Measurements from ENCODE around the gene COL6A1. TPM values are rescaled to one million over a fixed set of nuclear protein-coding genes. Genes with fewer than 3 reads are reported as not detected.
A peak's percentile ranks its signal among the peaks of the same experiment; 100 is the strongest.

Gene COL6A1
- total RNA-seq, 2 donors from 2014 or later: 0.69 to 2.0 TPM

DNA sequence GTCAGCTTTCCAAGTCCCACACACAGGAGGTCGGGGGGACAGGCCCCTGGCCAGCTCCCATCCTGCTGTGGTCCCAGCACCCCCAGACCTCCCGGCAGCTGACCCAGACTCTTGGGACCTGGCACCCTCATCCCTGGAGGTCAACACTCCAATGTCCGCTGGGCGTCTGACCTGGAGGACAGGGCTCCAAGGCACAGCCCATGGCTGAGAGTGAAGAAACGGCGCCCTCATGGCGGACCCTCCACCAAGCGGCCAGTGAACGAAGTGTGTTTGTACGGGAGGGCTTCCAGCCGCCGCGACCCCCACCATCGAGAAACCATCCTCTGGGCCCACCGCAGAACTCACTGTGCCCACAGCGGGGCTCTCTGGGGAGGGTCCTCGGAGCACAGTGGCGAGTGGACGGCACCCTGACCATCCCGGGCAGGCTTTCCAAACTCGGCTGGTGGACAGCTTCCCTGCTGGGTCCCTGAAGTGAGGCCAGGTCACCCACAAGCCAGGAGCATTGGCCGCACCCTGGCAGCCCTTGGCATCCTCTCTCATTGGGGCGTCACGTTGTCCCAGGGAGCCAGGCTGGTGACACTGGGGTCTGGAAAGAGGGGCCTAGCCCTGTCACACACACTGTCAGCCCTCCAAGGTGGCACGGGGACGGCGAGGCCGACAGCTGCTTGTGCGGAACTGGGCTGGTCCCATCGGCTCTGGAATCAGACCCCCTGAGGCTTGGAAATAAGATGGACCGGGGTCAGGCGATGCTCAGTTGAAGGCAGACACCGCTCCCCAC lies 68.5 kb downstream of the COL6A1 start:
- Mint-ChIP-seq H3K9me3 (no peaks in the 10 kb centered on the region), H3K4me3 (no peak overlapping the region), H3K27ac (no peak overlapping the region), H3K27me3 (peaks cover 4% of the 10 kb centered on the region), H3K36me3 (ENCODE audit: low read depth) (no peaks in the 10 kb centered on the region), H3K4me1 (no peaks in the 10 kb centered on the region)
- ATAC-seq (replicated peaks): no peak

DNA sequence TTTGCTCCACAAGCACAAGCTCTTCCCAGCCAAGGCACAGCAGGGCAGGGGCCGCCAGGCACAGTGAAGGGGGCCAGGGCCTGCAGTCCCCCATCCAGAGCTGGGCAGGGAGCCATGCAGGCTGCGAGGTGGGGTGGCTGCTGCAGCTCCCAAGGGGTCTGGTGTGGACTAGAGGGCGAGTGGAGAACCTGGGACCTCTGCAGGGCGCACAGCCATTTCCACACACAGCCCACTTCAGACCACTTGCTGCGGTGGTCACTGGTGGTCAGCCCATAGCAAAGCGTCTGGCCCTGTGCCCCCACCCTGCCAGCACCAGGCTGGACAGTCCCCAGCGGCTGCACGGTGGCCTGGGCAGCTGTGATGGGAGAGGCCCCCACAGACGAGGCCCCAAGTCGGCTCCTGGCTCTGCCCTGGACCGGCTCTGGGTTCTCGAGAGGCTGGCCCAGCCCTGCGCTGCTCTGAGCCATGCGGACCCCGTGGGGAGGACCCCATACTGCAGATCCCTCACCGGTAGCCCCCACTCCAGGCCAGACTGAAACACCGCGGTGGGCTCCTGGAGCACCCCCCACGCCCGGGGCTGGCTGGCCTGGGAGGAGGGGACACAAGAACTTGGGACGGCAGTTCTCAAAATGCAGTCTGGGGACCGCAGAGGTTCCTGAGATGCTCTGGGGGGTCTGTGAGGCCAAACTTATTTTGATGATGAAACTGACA lies 69.3 kb downstream of the COL6A1 start:
- Mint-ChIP-seq H3K4me3 (no peak overlapping the region), H3K27ac (no peak overlapping the region), H3K27me3 (peaks cover 4% of the 10 kb centered on the region), H3K9me3 (no peaks in the 10 kb centered on the region), H3K36me3 (ENCODE audit: low read depth) (no peaks in the 10 kb centered on the region), H3K4me1 (no peaks in the 10 kb centered on the region)
- no peak for ATAC-seq (replicated peaks)

DNA sequence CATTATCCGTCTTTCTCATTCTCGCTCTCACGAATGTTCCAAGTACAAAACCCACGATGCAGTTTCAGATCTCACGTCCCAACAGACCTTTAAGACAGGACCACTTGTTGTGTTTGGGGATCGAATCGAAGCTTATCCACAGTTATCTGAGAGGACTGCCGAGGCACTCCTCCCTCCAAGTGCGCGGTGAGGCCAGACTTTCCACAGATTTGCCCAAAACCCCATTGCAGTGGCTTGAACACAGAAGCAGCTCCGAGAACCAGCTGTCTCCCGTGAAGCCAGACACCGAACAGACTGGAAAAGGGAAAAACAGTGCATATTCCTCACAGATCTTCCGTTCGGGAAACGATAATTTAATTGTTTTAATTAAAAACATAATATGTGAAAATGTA lies 69.8 kb downstream of the COL6A1 start:
- ATAC-seq (replicated peaks): no peak
- Mint-ChIP-seq H3K4me1 (no peaks in the 10 kb centered on the region), H3K27ac (no peak overlapping the region), H3K27me3 (peaks cover 4% of the 10 kb centered on the region), H3K9me3 (no peaks in the 10 kb centered on the region), H3K4me3 (no peak overlapping the region), H3K36me3 (ENCODE audit: low read depth) (no peaks in the 10 kb centered on the region)

DNA sequence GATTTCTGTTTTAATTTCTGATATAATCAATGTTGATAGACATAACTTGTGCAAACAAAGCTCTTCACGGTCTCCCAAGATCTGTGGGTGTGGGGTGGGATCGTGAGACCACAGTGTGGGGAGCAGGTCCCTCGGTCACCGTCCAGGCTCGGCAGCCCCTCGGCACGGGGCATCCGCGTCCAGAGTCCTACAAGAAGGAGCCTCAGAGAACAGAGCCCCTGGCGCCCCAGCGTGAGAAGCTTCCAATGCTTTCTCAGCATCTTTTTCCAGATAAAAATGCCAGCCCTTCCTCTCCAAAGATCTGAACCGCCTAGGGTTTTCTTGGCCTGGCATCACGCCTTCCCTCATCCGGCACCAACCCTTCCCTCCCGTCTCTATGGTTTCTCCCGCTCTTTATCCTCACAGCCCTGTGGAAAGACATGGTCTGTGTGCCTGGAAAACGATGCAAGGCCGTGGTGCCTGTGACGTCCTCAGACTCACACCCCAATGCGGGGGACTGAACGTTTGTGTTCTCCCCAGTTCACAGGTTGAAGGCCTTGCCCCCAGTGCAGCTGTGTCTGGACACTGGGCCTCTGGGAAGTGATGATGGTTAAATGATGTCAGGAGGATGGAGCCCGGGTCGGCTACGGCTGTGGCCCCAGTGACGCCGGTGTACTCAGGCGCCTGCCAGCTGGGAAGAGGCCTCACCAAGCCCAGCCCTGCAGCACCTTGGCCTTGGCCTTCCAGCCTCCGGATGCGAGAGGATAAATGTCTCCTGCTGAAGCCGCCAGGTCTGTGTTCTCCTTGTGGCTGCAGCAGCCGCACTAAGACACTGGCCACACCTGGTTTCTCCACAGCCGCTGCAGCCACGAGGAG lies 70.5 kb downstream of the COL6A1 start:
- H3K27me3 Mint-ChIP-seq: peaks cover 4% of the 10 kb centered on the region
- H3K4me3 Mint-ChIP-seq: no peak overlapping the region
- no peak for ATAC-seq (replicated peaks)
- H3K4me1 Mint-ChIP-seq: no peaks in the 10 kb centered on the region
- no peak overlapping the region for H3K27ac Mint-ChIP-seq
- H3K36me3 Mint-ChIP-seq (ENCODE audit: low read depth): no peaks in the 10 kb centered on the region
- H3K9me3 Mint-ChIP-seq: no peaks in the 10 kb centered on the region

DNA sequence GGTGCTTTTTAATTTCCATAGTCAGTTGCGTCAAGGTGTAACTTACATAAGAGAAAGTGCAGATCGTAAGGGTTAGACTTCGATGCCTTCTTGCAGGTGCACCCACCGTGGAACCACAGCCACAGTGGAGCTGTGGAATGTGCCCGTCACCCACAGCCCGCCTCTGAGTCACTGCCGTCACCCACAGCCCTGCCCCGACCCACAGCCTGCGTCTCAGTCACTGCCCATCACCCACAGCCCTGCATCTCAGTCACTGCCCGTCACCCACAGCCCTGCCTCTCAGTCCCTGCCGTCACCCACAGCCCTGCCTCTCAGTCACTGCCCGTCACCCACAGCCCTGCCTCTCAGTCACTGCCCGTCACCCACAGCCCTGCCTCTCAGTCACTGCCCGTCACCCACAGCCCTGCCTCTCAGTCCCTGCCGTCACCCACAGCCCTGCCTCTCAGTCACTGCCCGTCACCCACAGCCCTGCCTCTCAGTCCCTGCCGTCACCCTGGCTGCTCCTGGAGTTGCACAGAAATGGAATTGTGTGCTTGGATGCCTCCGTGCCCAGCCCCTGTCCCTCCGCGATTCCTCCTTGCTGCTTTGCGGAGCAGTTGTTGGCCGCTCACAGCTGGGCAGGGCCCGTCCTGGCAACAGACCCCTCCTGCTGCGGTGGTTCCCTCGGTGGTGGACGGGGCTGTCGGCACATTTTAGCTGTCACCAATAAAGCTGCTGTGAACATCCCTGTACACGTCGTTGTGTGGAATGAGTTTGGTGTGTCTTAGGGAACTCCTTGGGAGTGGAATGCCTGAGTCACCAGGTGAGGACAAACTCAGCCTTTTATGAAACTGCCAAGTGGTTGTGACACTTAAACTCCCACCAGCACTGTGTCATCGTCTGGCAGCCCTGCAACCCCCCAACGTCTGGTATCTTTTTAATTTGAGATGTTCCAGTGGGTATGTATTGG lies 71.4 kb downstream of the COL6A1 start:
- Mint-ChIP-seq H3K36me3 (ENCODE audit: low read depth) (no peaks in the 10 kb centered on the region), H3K27ac (peak overlapping the region; percentile 67)

DNA sequence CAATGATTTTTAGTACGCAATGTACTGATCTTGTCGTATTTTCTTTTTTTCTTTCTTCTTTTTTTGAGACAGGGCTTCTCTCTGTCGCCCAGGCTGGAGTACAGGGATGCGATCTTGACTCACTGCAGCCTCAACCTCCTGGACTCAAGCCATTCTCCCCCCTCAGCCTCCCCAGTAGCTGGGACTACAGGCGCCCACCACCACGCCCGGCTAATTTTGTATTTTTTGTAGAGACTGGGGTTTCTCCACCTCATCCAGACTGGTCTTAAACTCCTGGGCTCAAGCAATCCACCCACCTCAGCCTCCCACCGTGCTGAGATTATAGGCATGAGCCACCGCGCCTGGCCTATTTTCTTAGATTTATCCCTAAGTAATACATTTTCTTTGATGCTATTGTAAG lies 72.5 kb downstream of the COL6A1 start:
- no peaks in the 10 kb centered on the region for H3K36me3 Mint-ChIP-seq (ENCODE audit: low read depth)
- H3K27me3 Mint-ChIP-seq: peaks cover 20% of the 10 kb centered on the region
- H3K4me3 Mint-ChIP-seq: no peak overlapping the region
- no peak overlapping the region for H3K27ac Mint-ChIP-seq
- peaks cover 7% of the 10 kb centered on the region for H3K4me1 Mint-ChIP-seq
- no peaks in the 10 kb centered on the region for H3K9me3 Mint-ChIP-seq
- no peak for ATAC-seq (replicated peaks)

More for the DNA sequence above, 71.4 kb downstream of the COL6A1 start:
- Mint-ChIP-seq H3K27me3 (peaks cover 12% of the 10 kb centered on the region), H3K4me3 (no peak overlapping the region), H3K4me1 (no peaks in the 10 kb centered on the region), H3K9me3 (no peaks in the 10 kb centered on the region)
- ATAC-seq (replicated peaks): peak; percentile 84

DNA sequence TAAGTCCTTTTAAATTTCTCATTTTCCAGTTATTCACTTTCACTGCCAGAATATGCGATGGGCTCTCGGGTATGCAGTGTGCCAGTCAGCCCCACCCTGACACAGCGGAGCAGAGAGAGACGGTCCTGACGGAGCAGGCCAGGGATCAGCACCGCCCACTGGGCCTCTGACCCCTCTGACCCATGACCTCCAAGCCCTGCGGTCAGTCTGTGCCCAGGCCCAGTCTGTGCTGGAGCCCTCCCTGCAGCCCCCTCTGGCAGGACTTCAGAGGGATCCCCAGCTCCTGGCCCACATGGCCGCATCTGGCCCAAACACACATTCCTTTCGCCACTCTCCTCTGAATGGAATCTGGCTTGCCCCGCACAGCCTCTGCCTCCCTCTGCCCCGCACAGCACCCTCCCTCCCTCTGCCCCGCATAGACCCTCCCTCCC lies 72.9 kb downstream of the COL6A1 start:
- Mint-ChIP-seq H3K4me3 (no peak overlapping the region), H3K36me3 (ENCODE audit: low read depth) (no peaks in the 10 kb centered on the region), H3K4me1 (peaks cover 7% of the 10 kb centered on the region), H3K27me3 (peaks cover 23% of the 10 kb centered on the region), H3K9me3 (no peaks in the 10 kb centered on the region), H3K27ac (no peak overlapping the region)
- ATAC-seq (replicated peaks): no peak

Other genes starting within 250 kb of the COL6A1 start
- 10 to 100 TPM in 1 of 2 donors, 1 to 10 TPM in 1; 3.3 to 10.1 TPM for gene COL6A2, start 116.3 kb downstream of the COL6A1 start, total RNA-seq
- gene FTCD, start 173.8 kb downstream of the COL6A1 start, total RNA-seq: under 1 TPM in 1 of 2 donors, not detected in 1; 0.24 TPM
- gene SPATC1L, start 202.7 kb downstream of the COL6A1 start, total RNA-seq: 1 to 10 TPM; 3.8 to 6.7 TPM
- gene LSS, start 247.0 kb downstream of the COL6A1 start, total RNA-seq: 10 to 100 TPM; 30.8 to 43.8 TPM